Aorta (tissue), 5 donors: ENCODE results near the gene MUC5AC. TPM values are rescaled to one million over a fixed set of nuclear protein-coding genes. Genes with fewer than 3 reads are reported as not detected.

Experiments
- ATAC-seq: fragments of 200-7000 bp; cut with Tn5 transposase; one replicate; pipeline ENCODE4 v1.9.1; 2022; ENCODE audit warnings: moderate library complexity; ENCODE audit not compliant: low FRiP score
- DNase-seq, 2 donors: peaks; one replicate each; pipeline ENCODE4 v3.0.0-alpha.2; 2020
- H3K27ac ChIP-seq, 2 donors: one replicate each; pipeline ENCODE4 v1.5.1; 2013; ENCODE audit warnings: low read length in 2 of 2, mild to moderate bottlenecking in 2 of 2, moderate library complexity in 2 of 2, control low read depth in 1 of 2, inconsistent platforms in 1 of 2, low read depth in 1 of 2
- H3K27me3 ChIP-seq, 2 donors: one replicate each; pipeline ENCODE4 v1.6.1; 2013; ENCODE audit warnings: control low read depth in 1 of 2, low read length in 1 of 2, mild to moderate bottlenecking in 1 of 2, moderate library complexity in 1 of 2; ENCODE audit not compliant: insufficient read depth in 2 of 2, control insufficient read depth in 1 of 2
- H3K36me3 ChIP-seq, 2 donors: one replicate each; pipeline ENCODE4 v1.6.1; 2013; ENCODE audit warnings: control low read depth in 1 of 2, low read length in 1 of 2, mild to moderate bottlenecking in 1 of 2; ENCODE audit not compliant: insufficient read depth in 2 of 2, control insufficient read depth in 1 of 2
- H3K4me1 ChIP-seq, 2 donors: one replicate each; pipeline ENCODE4 v1.6.1; 2013; ENCODE audit warnings: low read length in 2 of 2, control low read depth in 1 of 2, mild to moderate bottlenecking in 1 of 2, moderate library complexity in 1 of 2; ENCODE audit not compliant: insufficient read depth in 2 of 2, control insufficient read depth in 1 of 2
- H3K4me3 ChIP-seq, 2 donors: one replicate each; pipeline ENCODE4 v1.5.1; 2013; ENCODE audit warnings: low read length in 2 of 2, control low read depth in 1 of 2, mild to moderate bottlenecking in 1 of 2
- H3K9me3 ChIP-seq: one replicate; pipeline ENCODE4 v1.6.1; 2013; ENCODE audit warnings: mild to moderate bottlenecking, low read length; ENCODE audit not compliant: control insufficient read depth
- WGBS, 2 donors: extraction: QIAGEN DNeasy Blood & Tissue Kit; methylation state at CpG; one replicate each; pipeline ENCODE4 v1.1.7; 2013; 5-methylcytosine and 5-hydroxymethylcytosine counted together
- intact Hi-C, 2 donors: fragments of 100-400 bp; cut with DNase I; formaldehyde crosslinking; loops; one replicate each; pipeline versions ENCODE4 v1.14.2 to v1.15.0; 2022
- polyA plus RNA-seq, 2 donors: library from polyadenylated mRNA; stranded (reverse); fragments of 200-250 nt; gene quantifications; one replicate each; pipeline ENCODE4 v1.2.3, GENCODE V29; 2013
- total RNA-seq, 2 donors: library from RNA; stranded (reverse); fragmentation: NEBNext Ultra II Directional; extraction: Animal tissue kit (Norgen Biotek cat#: 25700); gene quantifications; one replicate each; pipeline ENCODE4 v1.2.1, GENCODE V29; 2021
- donor health status: healthy with polysubstance abuse.
- donor health status: Bipolar disorder and iron deficiency.
- donor health status: DM: no; HTN: no; CAD: no.
- donor health status: DM: no; HTN: no; CAD: no.
- donor health status: DM: yes; HTN: yes; CAD: no.

Gene MUC5AC
- total and polyA plus RNA-seq, 4 donors = 0.05 TPM; not detected in 3

DNA sequence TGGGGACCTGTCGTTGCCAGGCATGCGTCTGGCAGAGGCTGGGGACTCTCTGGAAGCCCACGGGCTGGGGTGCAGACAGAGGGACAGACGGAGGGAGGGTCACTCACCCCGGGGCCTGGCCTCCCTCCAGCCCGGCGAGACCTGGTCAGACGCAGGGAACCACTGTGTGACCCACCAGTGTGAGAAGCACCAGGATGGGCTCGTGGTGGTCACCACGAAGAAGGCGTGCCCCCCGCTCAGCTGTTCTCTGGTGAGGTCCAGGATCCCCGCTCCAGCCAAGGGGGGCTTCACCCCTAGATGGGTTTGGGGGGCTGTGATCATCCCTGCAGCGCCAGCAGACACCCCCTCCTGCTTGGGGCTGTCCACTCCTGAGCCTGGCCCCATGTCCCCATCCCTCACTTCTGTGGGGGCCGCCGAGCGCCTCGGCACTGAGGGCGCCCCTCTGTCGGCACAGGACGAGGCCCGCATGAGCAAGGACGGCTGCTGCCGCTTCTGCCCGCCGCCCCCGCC lies 41.5 kb downstream of the MUC5AC start:
- no peaks in the 10 kb centered on the region for H3K4me1 ChIP-seq
- intact Hi-C loops = no loop called here
- DNase-seq (peak in 1 of 2 donors; percentile 29), ATAC-seq (no peak)
- no peaks in the 10 kb centered on the region for H3K36me3 ChIP-seq
- H3K27me3 ChIP-seq = no peaks in the 10 kb centered on the region
- no peaks in the 10 kb centered on the region for H3K9me3 ChIP-seq
- 70% methylated on average over 27 of the region's 27 CpGs for WGBS, 2 donors
- H3K4me3 ChIP-seq = no peak overlapping the region
- no peak overlapping the region for H3K27ac ChIP-seq

DNA sequence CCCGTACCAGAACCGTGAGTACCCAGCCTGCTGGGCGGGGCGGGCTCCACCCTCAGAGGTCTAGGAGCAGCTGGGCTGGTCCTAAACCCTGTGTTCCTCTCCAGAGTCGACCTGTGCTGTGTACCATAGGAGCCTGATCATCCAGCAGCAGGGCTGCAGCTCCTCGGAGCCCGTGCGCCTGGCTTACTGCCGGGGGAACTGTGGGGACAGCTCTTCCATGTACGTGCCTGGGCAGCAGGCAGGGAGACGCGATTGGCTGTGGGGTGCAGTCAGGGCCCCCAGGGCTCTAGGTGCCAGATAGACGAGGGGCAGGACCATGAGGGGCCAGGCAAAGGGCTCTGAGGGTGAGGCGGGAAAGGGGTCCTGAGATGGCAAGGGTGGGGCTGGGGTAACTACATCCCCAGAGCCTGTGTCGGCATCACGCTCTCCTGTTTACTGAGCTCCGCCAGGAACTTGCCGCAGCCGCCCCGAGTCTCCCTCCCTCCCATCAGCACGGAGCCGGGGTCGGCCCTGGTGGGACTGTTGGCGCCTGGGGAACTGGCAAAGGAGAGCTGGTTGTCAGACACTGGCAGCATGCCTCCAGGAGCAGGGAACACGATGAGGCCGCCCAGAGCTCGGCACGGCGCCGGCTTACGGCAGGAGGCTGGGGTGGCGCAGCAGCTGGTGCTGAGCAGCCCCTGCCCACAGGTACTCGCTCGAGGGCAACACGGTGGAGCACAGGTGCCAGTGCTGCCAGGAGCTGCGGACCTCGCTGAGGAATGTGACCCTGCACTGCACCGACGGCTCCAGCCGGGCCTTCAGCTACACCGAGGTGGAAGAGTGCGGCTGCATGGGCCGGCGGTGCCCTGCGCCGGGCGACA lies 42.2 kb downstream of the MUC5AC start:
- intact Hi-C loops = loop anchor here in 1 of 2 donors (10.0 kb wide), 1 partner anchor 185 kb away; the partner anchor contains the start of gene BRSK2
- Histone ChIP-seq H3K9me3 (no peaks in the 10 kb centered on the region), H3K36me3 (no peaks in the 10 kb centered on the region), H3K4me1 (no peaks in the 10 kb centered on the region), H3K27ac (no peak overlapping the region), H3K27me3 (no peaks in the 10 kb centered on the region), H3K4me3 (no peak overlapping the region)
- WGBS, 2 donors = 66% methylated on average over 42 to 47 of the region's 47 CpGs
- ATAC-seq = no peak
- DNase-seq = peak; percentile 39 to 75

DNA sequence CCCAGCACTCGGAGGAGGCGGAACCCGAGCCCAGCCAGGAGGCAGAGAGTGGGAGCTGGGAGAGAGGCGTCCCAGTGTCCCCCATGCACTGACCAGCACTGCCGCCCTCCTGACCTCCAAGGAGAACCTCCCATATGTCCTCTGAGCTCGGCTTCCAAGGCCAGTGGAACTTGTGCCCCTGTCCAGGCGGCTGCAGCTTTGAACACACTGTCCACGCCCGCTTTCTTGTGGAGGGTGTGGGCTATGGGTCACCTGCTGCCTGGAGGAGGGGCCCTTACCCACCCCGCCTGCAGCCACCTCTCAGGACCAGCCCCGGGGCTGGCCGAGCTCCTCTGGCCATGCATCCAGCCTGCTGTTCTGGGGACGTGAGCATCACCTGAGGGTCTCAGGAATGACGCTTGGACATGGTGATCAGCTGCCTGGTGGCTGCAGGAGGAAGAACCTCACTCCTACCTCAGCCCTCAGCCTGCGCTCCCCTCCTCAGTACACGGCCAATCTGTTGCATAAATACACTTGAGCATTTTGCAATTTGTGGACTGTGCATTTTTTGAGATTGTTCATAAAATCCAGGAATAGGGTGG lies 42.9 kb downstream of the MUC5AC start:
- Histone ChIP-seq H3K27me3 (no peaks in the 10 kb centered on the region), H3K9me3 (no peaks in the 10 kb centered on the region), H3K27ac (no peak overlapping the region), H3K36me3 (no peaks in the 10 kb centered on the region), H3K4me3 (no peak overlapping the region), H3K4me1 (no peaks in the 10 kb centered on the region)
- peak; percentile 35 to 64 for DNase-seq
- intact Hi-C loops = loop anchor here in 1 of 2 donors (10.0 kb wide), 1 partner anchor 184 kb away; the partner anchor contains the start of gene BRSK2
- 79% methylated on average over 15 to 16 of the region's 16 CpGs for WGBS, 2 donors
- no peak for ATAC-seq

DNA sequence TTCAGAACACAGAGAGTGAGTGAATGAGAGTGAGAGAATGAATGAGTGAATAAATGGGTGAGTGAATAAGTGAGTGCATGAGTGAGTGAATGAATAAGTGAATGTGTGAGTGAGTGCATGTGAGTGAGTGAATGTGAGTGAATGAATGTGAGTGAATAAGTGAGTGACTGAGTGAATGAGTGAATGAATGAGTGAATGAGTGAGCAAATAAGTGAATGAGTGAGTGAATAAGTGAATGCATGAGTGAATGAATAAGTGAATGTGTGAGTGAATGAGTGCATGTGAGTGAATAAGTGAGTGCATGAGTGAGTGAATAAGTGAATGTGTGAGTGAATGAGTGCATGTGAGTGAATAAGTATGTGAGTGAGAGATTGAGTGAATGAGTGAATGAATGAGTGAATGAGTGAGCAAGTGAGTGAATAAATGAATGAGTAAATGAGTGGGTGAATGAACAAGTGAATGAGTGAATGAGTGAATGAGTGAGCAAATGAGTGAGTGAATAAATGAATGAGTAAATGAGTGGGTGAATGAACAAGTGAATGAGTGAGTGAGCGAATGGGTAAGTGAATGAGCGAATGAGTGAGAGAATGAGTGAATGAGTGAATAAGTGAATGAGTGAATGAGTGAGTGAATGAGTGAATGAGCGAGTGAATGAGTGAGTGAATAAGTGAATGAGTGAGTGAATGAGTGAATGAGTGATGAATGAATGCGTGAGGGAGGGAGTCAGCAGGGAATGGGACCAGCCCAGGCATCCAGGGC lies 43.8 kb downstream of the MUC5AC start:
- no peaks in the 10 kb centered on the region for H3K27me3 ChIP-seq
- no peak overlapping the region for H3K4me3 ChIP-seq
- intact Hi-C loops = loop anchor here in 1 of 2 donors (2.0 to 10.0 kb wide), 2 partner anchors 183 to 315 kb away; partner anchors contain the start of gene BRSK2
- 87% methylated on average over 4 of the region's 4 CpGs for WGBS, 2 donors
- ATAC-seq (no peak), DNase-seq (no peak)
- no peak overlapping the region for H3K27ac ChIP-seq
- no peaks in the 10 kb centered on the region for H3K4me1 ChIP-seq
- no peaks in the 10 kb centered on the region for H3K9me3 ChIP-seq
- no peaks in the 10 kb centered on the region for H3K36me3 ChIP-seq

DNA sequence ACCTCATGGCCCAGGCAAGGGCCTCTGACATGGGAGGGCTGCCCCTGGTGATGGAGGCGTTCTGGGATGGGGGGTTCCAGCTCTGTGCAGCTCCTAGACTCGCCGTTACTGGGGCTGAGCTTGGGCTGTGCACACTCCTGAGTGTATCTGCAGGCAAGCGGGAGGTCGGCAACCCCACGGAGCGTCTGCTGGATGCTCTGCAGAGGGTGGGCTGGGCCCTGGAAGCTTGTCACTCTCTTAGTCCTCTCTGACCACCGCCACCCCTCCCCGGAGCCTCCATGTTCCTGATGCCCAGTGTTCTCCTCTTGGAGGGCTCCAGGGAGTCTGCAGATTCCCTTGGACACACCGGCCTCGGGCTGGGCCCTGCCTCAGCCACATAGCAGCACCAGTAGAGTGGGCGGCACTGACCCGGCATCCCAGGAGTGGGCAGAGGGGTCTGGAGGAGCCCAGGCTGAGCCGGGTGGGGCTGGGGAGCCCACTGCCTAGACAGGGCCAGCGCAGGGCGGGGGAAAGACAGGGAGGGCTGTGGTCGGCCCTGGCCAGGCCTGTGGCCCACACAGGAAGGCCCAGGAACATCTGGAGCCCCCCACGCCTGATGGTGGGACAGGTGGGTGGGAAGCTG lies 44.5 kb downstream of the MUC5AC start:
- 47 to 50% methylated on average over 16 to 18 of the region's 18 CpGs for WGBS, 2 donors
- Histone ChIP-seq H3K36me3 (no peaks in the 10 kb centered on the region), H3K4me1 (no peaks in the 10 kb centered on the region), H3K4me3 (no peak overlapping the region), H3K27me3 (no peaks in the 10 kb centered on the region), H3K9me3 (no peaks in the 10 kb centered on the region), H3K27ac (no peak overlapping the region)
- no peak for ATAC-seq
- DNase-seq = peak; percentile 41 to 74
- intact Hi-C loops = loop anchor here in 1 of 2 donors (2.0 to 10.0 kb wide), 2 partner anchors 183 to 315 kb away; partner anchors contain the start of gene BRSK2

DNA sequence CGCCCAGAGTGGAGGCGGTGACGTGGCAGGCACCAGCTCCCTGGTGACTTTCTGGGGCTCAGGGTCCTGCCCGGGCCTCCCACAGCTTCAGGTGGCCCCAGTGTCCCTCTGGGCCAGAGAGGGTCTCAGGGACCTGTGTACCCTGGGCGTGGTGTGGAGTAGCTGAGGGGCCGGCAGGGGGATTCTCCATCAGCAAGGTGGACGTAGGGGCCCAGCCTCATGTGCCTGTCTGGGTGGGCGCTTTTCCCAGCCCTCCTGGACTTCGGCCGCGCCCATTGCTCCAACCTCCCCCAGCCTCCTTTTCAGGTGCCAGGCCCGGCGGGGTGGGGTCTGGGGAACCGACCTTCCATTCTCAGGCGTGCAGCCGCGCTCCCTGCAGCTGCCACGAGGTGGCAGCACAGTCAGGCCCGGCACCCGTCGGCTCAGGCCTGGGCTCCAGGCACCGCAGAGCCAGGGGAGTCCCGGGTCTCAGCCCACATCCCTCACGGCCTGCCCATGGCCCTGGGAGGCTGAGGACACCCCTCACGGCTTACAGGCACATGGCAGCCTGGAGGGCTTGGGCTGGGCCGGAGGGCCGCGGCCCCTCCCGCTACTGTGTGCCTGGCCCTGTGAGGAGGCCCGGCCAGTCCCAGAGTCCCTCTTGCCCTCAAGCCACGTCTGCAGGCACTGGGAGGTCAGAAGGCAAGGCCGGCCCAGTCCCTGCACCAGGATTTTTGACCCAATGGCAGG lies 45.2 kb downstream of the MUC5AC start:
- intact Hi-C loops = loop anchor here (1.0 to 10.0 kb wide), 3 partner anchors 182 to 314 kb away; partner anchors contain the start of gene BRSK2 (in 1 of the 2)
- no peaks in the 10 kb centered on the region for H3K4me1 ChIP-seq
- H3K9me3 ChIP-seq = no peaks in the 10 kb centered on the region
- DNase-seq (peak; percentile 55 to 88), ATAC-seq (peak; percentile 73)
- H3K4me3 ChIP-seq = no peak overlapping the region
- 21 to 22% methylated on average over 29 to 32 of the region's 32 CpGs for WGBS, 2 donors
- H3K36me3 ChIP-seq = no peaks in the 10 kb centered on the region
- H3K27me3 ChIP-seq = no peaks in the 10 kb centered on the region
- H3K27ac ChIP-seq = no peak overlapping the region

DNA sequence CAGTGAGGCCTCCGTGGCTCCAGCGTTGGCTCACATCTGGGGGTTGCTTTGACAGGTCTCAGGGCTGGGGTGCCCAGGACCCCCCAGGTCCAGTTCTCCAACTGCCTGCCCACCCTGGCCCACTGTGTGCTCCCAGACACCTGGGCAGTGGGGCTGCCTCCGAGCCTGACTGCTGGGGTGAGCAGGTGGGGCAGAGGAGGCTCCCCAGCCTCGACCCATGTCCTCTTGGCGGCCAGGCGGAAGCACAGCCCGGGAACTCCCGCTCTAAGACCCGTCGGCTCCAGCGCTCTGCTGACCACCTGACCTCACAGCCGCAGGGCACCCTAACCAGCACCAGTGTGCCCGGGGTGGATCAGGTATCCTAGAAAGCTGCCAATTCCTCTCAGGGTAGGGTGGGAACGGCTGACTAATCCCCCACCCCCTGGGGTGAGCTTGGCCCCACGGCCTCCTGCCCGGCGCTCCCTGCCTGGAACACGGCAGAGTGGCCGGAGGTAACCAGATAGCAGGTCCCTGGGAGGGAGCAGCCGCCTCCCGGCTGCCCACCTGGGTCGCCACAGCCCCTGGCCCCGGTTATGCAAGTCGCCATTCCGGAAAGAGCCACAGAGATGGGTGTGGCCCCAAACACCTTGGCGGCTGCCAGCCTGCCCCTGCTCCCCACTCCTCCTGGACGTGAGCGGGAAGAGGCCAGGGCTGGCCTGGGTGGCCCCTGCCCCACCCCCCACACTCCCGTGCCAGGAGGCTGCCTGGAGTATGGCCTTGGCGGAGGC lies 45.9 kb downstream of the MUC5AC start:
- ATAC-seq (no peak), DNase-seq (peak; percentile 45 to 74)
- intact Hi-C loops = loop anchor here (1.0 to 10.0 kb wide), 3 partner anchors 181 to 313 kb away; partner anchors contain the start of gene BRSK2 (in 1 of the 2)
- Histone ChIP-seq H3K27me3 (no peaks in the 10 kb centered on the region), H3K4me3 (no peak overlapping the region), H3K4me1 (no peaks in the 10 kb centered on the region), H3K36me3 (no peaks in the 10 kb centered on the region), H3K27ac (no peak overlapping the region), H3K9me3 (no peaks in the 10 kb centered on the region)
- 73 to 74% methylated on average over 28 to 30 of the region's 30 CpGs for WGBS, 2 donors
